Astrocyte (in vitro differentiated cells and primary cell): ENCODE results near the gene DTNB.

ENCODE experiments used
- EZH2 ChIP-seq: IDR thresholded peaks from 2 replicates; pipeline ENCODE4 v1.6.1; 2012; ENCODE audit warnings: mild to moderate bottlenecking, low read length, inconsistent platforms; ENCODE audit not compliant: insufficient read depth
- TF ChIP-seq, protein P1 (sequence below): IDR thresholded peaks from 2 replicates; pipeline ENCODE4 v1.5.1; 2011; ENCODE audit warnings: low read depth, mild to moderate bottlenecking, inconsistent platforms, low read length, moderate library complexity; ENCODE audit not compliant: insufficient read depth

DNA sequence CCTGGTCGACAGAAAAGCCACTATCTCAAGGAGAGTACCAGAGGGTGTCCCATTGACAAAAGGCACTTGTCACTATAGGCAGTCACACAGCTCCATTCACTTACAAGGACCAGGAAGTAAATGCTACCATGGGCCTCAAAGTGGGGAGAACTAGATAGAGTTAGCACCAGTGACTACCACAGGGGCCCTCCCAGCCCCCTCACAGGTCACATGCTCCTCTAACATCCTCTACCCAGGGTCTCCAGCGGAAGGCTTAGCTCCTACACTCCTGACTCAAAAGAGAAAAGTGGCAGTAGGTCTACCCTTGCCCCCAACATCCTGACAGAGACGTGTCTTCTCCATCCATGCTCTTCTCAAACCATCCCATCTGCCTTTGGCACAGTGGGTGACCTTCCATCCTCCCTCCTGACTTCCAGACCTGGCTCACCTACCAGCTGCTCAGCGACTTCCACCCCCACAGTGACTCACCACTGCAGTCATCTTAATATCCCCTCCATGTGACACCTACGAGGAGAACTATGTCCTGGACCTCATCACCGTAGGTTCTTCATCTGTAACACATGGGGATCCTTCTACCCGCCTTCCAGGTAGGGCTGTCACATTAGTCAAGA, 326.1 kb downstream of the DTNB start:
- TF ChIP-seq, protein P1, sequence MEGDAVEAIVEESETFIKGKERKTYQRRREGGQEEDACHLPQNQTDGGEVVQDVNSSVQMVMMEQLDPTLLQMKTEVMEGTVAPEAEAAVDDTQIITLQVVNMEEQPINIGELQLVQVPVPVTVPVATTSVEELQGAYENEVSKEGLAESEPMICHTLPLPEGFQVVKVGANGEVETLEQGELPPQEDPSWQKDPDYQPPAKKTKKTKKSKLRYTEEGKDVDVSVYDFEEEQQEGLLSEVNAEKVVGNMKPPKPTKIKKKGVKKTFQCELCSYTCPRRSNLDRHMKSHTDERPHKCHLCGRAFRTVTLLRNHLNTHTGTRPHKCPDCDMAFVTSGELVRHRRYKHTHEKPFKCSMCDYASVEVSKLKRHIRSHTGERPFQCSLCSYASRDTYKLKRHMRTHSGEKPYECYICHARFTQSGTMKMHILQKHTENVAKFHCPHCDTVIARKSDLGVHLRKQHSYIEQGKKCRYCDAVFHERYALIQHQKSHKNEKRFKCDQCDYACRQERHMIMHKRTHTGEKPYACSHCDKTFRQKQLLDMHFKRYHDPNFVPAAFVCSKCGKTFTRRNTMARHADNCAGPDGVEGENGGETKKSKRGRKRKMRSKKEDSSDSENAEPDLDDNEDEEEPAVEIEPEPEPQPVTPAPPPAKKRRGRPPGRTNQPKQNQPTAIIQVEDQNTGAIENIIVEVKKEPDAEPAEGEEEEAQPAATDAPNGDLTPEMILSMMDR: no peak
- TF ChIP-seq EZH2: no peak
